ENCODE results near the gene ST7.
"Not testable (repeated sequence)": the region's sequence is repeated elsewhere in the genome, so short reads cannot be mapped to it uniquely, and the experiment has no call there.

ST7 gene

GRCh38 chr7:116953372-116953905 lies at the start of gene ST7:
TSS of gene ST7 (plus strand) at chr7:116953501. CDS start at chr7:116953541, 40 bp downstream.
- ATAC-seq = peak; percentile 82 to 91

- no peak for ATAC-seq
Measured at GRCh38 chr7:116906391-116906790, 46.9 kb upstream of the ST7 start.

- ATAC-seq = no peak
Measured at GRCh38 chr7:116910383-116910782, 42.9 kb upstream of the ST7 start.

- ATAC-seq = no peak
Measured at GRCh38 chr7:116911801-116912200, 41.5 kb upstream of the ST7 start.

DNA sequence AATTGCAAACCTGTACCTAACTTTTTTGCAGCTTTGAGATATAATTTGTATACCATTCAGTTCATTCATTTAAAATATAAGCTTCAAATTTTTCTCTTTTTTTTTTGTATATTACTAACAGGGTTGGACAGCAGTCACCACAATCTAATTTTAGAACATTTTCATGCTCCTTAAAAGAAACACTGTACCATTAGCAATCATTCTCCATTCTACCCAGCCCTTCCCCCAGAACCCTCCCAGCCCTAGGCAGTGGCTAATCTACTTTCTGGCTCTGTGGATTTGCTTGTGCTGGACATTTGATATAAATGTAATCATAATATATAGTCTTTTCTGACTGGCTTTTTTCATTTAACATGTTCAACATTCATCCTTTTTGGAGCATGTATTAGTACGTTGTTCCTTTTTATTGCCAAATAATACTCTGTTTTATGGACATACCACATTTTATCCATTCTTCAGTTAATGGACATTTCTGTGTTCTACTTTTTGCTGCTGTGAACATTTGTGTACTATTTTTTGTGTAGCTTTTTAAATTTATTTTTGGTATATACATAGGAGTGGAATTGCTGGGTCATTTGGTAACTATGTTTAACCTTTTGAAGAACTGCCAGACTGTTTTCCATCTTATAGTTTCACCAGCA lies 40.9 kb upstream of the ST7 start:
- ATAC-seq = no peak

GRCh38 chr7:116918704-116919103 lies 34.6 kb upstream of the ST7 start:
- ATAC-seq = no peak

DNA sequence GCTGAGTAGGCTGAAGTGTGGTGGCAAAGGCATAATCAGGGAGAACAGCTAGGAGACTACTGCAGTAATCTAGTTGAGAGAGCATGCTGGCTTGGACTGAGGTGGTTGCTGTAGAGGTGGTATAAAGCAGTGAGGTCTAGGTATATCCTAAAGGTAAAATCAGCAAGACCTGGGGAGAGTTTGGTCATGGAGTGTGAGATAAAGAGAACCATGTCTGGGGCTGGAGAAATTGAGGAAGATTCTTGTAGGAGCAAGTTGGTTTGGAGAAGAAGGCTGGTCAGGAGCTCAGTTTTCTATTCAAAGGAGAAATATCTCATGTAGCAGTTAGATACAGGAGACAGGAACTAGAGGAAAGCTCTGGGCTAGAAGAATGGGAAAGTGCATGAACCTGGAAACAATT lies 32.9 kb upstream of the ST7 start:
- no peak for ATAC-seq

GRCh38 chr7:116922545-116922944 lies 30.8 kb upstream of the ST7 start:
- no peak for ATAC-seq

- ATAC-seq = no peak
Measured at GRCh38 chr7:116924741-116925140, 28.6 kb upstream of the ST7 start.

DNA sequence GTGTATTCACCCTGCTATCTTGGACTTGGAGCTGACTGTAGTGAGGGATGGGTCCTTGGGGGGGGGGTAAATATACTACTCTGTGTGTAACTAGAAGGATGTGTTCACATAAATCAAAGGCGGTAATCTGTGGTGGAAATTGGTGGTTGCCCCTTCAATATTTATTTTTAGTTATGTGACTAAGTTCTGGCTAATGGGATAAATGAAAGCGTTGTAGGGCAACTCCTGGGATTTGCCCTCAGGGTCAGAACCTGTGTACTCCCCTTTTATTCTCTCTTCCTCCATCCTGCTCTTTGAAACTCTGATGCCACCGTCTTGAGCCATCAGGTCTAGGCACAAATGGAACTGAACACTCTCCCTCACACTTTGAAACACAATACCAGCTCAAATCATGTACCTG lies 24.3 kb upstream of the ST7 start:
- ATAC-seq = no peak

GRCh38 chr7:116929914-116930913 lies 23.1 kb upstream of the ST7 start:
- ATAC-seq = peak; percentile 58 to 82

DNA sequence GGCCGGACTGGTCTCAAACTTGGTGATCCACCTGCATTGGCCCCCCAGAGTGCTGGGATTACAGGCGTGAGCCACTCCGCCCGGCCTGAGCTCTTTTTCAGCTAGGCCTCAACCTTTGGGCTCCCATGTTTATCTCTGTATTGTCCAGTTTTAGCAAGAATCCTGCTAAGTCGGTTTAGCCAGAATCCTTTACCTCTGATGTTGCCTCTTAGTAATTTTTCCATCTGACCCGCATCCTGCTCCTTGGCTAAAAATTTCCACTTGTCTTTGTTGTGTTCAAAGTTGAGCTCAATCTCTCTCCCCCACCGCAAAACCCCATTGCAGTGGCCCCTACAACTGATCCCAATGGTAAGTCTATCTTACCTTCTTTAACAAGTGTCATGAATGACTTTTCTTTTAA lies 20.7 kb upstream of the ST7 start:
- no peak for ATAC-seq

DNA sequence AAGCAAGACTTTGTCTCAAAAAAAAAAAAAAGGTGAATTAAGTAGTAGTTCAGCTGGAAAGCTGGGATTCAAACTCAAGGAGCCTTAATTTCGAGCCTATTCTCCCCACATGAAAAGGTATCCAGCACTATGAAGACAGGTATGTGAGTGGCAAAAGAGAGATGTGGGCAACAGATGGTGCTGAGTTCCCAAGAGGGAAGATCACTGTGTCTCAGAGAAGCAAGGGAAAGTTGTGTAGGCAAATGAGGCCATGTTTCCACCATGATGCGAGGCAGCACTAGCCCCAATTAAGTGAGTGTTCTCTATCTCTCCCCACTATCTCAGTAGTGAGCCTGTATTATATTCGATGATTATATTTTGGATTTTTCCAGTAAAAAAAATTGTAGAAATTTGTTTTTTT lies 19.8 kb upstream of the ST7 start:
- no peak for ATAC-seq

DNA sequence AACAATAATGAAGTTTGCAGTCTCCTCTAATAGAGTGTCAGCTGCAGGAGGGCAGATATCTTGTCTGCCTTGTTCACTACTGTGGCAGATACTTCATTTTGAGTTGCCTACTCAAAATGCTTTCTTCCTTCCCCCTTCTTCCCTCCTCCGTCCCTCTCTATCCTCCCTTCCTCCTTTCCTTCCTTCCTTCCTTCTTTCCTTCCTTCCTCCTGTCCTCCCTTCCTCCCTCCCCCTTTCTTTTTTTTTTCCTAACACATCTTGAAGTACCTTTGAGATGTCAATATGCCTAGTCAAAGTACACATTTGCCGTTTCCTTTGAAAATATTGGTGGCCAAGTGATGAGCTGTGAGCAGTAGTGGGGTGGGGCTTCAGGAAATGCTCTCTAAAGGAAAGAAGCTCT lies 18.7 kb upstream of the ST7 start:
- ATAC-seq = no peak

- not testable (repeated sequence) for ATAC-seq
Measured at GRCh38 chr7:116936844-116937243, 16.5 kb upstream of the ST7 start.

DNA sequence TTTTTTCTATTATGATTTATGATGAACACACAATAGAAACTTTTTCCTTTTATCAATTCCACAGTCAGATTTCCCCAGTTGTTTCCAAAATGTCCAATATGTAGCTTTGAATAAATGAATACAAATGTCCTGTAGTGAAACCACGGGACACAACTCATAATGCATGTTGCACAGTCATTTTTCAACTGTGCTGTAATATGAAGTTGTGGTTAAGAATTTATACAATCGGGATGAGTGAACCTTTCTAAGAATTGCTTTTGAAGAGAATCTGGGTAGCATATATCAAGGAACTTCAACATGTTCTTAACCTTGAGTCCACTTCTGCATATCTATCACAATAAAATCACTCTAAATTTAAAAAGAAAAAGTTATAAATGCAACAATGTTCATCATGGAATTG lies 14.6 kb upstream of the ST7 start:
- no peak for ATAC-seq

DNA sequence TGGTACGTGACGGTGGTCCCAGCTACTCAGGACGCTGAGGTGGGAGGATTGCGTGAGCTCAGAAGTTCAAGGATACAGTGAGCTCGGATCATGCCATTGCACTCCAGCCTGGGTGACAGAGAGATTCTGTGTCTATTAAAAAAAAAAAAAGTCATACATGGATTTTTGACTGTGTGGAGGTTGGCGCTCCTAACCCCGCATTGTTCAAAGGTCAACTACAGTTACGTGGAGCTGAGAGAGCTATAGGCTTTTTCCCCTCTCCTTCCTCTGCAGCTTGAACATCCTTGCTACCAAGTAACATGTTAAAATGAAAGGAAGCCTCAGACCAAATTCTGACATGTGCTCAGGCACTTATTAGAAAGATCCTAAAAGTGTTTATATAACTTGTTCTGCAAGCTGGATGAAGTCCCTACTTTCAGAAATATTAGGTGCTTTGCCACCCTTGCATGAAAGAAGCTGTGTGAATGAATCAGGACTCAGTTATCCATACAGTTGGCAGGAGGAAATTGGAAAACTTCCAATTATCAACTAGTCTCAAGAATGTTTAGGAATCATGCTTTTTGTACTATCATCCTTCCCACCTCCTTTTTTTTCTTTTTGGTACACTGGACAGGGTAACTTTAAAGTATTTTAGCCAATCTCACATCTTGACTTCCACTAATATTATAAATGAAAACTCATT lies 12.5 kb upstream of the ST7 start:
- no peak for ATAC-seq

DNA sequence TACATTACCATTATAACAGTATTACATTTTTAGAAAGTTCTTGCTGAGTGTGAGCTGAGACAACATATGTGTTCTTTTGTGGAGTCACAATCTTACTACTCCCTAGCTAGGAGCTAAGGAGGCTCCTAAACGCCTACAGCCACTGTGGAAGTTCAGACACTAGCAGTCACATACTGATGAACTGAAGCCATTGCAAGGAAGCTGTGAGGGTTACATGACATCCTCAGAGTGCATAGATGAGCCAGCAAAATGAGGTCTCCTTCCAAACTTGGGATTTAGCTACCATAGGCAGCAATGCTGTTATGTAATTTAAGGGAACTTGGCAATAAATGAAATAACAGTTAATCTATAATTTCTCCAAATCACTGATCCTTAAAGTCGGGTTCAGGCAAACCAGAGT lies 10.8 kb upstream of the ST7 start:
- no peak for ATAC-seq

DNA sequence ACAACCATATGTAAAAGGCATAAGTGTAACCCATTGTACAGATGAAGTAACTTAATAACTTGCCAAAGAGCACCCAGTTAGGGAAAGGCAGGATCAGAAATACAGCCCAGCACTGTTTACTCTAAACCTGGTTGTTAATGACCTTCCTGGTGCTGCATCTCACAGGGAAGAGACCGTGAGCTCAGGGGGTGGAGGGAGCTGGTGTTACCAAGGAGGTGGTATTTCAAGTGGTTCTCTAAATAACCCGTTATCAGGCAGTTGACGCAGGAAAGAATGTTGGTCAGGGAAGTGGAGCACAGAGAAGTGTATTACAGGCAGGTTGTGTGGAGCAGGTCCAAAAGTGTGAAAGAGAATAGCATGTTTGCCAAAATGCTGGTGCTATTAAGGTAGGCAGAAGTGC lies 4.4 kb upstream of the ST7 start:
- no peak for ATAC-seq

DNA sequence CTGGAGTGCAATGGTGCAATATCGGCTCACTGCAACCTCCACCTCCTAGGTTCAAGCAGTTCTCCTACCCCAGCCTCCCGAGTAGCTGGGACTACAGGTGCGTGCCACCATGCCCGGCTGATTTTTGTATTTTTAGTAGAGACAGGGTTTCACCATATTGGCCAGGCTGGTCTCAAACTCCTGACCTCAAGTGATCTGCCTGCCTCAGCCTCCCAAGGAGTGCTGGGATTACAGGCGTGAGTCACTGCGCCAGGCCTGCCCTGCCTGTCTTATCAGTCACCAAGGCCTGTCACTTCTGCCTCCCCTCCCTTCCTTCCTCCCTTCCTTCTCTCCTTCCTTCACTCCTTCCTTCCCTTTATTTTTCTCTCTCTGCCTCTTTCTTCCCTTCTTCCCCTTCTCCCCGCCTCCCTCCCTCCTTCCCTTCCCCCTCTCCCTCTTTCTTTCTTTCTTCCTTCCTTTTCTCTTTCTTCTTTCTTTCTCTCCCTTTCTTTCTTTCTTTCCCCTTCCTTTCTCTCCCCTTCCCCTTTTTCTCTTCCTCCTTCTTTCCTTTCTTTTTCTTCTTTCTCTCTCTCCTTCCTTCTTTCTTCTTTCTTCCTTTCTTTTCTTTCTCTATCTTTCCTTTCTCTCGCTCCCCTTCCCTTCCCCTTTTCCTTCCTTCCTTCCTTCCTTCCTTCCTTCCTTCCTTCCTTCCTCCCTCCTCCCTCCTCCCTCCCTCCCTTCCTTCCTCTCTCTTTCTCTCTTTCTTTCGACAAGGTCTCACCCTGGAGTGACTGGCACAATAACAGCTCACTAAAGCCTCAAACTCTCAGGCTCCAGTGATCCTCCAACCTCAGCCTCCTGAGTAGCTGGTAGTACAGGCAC lies 3.1 kb upstream of the ST7 start:
- no peak for ATAC-seq

DNA sequence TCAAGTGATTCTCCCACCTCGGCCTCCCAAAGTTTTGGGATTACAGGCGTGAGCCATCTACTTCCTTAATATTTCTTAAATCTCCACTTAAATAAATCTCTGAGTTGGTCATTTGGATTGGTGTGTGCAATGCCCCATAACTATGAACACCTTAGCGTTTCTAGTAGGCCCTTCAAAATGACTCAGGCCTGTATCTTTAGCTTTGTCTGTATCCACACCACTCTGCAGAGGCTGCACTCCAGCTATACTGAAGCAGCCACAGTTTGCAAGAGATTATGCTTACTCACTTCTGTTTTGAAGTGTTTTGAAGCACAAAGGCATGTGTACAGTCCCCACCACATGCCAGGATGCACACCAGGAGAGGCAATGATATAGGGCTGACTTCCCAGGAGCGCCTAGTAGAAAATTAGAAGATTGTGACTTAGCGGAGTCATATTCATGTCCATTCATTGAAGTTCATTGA lies 2.4 kb upstream of the ST7 start:
- ATAC-seq = no peak
